Measurements from ENCODE around the gene EPHB4. TPM values are rescaled to one million over a fixed set of nuclear protein-coding genes. Genes with fewer than 3 reads are reported as not detected.
"Not testable (repeated sequence)": the region's sequence is repeated elsewhere in the genome, so short reads cannot be mapped to it uniquely, and the experiment has no call there.

Gene EPHB4
- total RNA-seq, 1 donor from 2014 or later, result 4.1 TPM

DNA sequence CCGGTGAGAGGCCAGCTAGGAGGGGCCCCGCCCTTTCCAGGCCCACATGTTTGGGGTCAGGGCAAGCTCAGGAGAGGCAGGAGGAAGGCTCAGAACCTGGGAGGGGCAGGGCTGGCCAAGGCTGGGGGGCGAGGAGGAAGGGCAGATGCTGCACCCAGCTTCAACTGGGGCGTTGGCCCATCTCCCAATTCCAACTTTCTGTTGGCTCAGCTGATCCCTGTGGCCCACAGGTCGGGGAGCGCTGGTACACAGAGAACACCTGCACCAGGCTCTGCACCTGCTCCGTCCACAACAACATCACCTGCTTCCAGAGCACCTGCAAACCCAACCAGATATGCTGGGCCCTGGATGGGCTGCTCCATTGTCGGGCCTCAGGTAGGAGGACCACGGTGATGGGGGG, 53.8 kb downstream of the EPHB4 start:
- no peak overlapping the region for H3K4me3 Mint-ChIP-seq
- peaks cover 17% of the 10 kb centered on the region for H3K27me3 Mint-ChIP-seq
- DNase-seq, result no peak
- no peak for ATAC-seq (ENCODE audit: low read depth)
- intact Hi-C loops (cut with micrococcal nuclease), result no loop called here
- no peak overlapping the region for H3K27ac Mint-ChIP-seq
- no peaks in the 10 kb centered on the region for H3K4me1 Mint-ChIP-seq
- ChIA-PET POLR2A (no interaction called here), CTCF (no interaction called here)
- H3K9me3 Mint-ChIP-seq, result no peaks in the 10 kb centered on the region
- no peaks in the 10 kb centered on the region for H3K36me3 Mint-ChIP-seq (ENCODE audit: low read depth)
- TF ChIP-seq, protein P1, sequence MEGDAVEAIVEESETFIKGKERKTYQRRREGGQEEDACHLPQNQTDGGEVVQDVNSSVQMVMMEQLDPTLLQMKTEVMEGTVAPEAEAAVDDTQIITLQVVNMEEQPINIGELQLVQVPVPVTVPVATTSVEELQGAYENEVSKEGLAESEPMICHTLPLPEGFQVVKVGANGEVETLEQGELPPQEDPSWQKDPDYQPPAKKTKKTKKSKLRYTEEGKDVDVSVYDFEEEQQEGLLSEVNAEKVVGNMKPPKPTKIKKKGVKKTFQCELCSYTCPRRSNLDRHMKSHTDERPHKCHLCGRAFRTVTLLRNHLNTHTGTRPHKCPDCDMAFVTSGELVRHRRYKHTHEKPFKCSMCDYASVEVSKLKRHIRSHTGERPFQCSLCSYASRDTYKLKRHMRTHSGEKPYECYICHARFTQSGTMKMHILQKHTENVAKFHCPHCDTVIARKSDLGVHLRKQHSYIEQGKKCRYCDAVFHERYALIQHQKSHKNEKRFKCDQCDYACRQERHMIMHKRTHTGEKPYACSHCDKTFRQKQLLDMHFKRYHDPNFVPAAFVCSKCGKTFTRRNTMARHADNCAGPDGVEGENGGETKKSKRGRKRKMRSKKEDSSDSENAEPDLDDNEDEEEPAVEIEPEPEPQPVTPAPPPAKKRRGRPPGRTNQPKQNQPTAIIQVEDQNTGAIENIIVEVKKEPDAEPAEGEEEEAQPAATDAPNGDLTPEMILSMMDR (IDR thresholded peaks at IDR 0.05), result no peak

DNA sequence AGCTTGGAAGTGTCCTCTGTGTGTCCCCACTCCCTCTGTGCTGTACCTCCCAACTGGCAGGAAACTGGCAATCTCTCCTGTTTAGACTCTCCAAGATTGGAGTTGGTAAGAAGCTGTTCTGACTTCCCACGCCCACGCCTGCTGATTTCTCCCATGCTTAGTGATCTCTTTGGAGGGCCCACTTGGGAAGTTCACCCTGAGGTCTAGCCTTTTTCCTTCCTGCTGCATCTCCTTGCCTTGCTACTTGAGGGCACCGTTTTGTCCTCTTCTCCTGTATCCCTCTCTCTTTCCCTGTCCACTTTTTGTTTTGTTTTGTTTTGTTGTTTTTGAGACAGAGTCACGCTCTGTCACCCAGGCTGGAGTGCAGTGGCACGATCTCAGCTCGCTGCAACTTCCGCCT, 58.5 kb downstream of the EPHB4 start:
- DNase-seq (no peak), ATAC-seq (ENCODE audit: low read depth) (no peak)
- Mint-ChIP-seq H3K9me3 (no peaks in the 10 kb centered on the region), H3K27me3 (peaks cover 9% of the 10 kb centered on the region), H3K4me3 (no peak overlapping the region), H3K27ac (no peak overlapping the region), H3K4me1 (no peaks in the 10 kb centered on the region), H3K36me3 (ENCODE audit: low read depth) (no peaks in the 10 kb centered on the region)
- intact Hi-C loops (cut with micrococcal nuclease), result no loop called here
- TF ChIP-seq, protein P1 (IDR thresholded peaks at IDR 0.05), result no peak
- ChIA-PET POLR2A (no interaction called here), CTCF (no interaction called here)

DNA sequence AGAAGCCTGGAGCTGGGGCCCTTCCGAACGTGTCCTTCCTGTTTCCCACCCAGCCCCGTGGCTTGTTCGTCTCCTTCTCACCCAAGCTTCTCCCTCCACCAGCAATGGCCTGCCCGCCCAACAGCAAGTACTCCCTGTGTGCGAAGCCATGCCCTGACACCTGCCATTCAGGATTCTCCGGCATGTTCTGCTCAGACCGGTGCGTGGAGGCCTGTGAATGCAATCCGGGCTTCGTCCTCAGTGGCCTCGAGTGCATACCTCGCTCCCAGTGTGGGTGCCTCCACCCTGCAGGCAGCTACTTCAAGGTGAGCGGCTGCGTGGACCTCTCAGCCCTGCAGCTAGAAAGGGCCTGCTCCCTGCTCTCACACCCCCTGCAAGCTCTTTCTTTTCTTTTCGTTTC, 62.1 kb downstream of the EPHB4 start:
- DNase-seq (no peak), ATAC-seq (ENCODE audit: low read depth) (no peak)
- Mint-ChIP-seq H3K4me1 (no peaks in the 10 kb centered on the region), H3K27ac (no peak overlapping the region), H3K36me3 (ENCODE audit: low read depth) (no peaks in the 10 kb centered on the region), H3K27me3 (peaks cover 9% of the 10 kb centered on the region), H3K4me3 (no peak overlapping the region), H3K9me3 (no peaks in the 10 kb centered on the region)
- ChIA-PET POLR2A (no interaction called here), CTCF (interaction anchor here (0.5 kb wide), 1 partner anchor 470 kb away, joined by 4 read pairs; no protein-coding TSS in a partner anchor)
- intact Hi-C loops (cut with micrococcal nuclease), result no loop called here
- TF ChIP-seq, protein P1 (IDR thresholded peaks at IDR 0.05), result no peak

DNA sequence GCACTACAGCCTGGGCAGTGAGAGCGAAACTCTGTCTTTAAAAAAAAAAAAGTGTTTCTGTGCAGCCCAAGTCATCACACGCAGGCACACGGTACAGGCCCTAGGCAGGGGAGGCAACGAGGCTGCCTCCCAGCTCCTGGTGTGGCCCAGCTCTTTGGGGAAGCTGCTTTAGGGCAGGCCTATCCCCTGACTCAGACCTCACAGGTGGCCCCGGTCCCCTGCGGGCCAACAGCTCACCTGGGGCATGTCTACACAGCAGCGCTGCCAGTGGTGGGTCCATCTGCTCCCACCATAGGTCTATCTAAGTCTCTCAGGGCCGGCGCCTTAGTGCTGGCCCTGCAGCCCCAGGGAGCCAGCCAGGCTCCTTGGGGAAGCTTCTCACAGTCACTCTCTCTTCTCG, 62.5 kb downstream of the EPHB4 start:
- Mint-ChIP-seq H3K9me3 (no peaks in the 10 kb centered on the region), H3K36me3 (ENCODE audit: low read depth) (no peaks in the 10 kb centered on the region), H3K4me3 (no peak overlapping the region), H3K27ac (no peak overlapping the region), H3K27me3 (peaks cover 9% of the 10 kb centered on the region), H3K4me1 (no peaks in the 10 kb centered on the region)
- DNase-seq, result no peak
- intact Hi-C loops (cut with micrococcal nuclease), result no loop called here
- ChIA-PET CTCF (interaction anchor here (0.5 kb wide), 1 partner anchor 470 kb away, joined by 4 read pairs; no protein-coding TSS in a partner anchor), POLR2A (no interaction called here)
- ATAC-seq (ENCODE audit: low read depth), result no peak
- TF ChIP-seq, protein P1 (IDR thresholded peaks at IDR 0.05), result no peak

DNA sequence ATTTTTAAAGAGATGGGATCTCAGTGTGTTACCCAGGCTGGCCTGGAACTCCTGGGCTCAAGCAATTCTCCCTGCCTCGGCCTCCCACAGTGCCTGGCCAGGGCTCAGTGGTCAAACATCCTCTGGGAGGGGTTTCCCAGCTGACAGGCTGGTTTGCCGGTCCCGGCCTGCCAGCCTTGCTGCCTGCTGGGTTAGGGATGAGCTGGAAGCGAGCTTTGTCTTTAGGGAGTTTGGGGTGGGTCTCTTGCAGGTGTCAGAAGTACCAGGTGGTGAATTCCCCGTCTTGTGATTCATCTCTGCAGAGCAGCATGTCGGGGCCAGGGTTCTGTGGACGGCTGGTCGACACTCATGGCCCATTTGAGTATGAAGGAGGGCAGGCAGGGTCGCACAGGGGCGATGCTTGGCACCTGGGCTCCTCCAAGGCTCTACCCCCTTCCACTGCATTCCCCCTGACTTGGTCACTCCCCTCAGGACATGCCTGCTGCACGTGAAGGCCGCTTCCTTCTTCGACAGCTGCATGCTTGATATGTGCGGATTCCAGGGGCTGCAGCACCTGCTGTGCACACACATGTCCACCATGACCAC, 63.7 kb downstream of the EPHB4 start:
- Mint-ChIP-seq H3K9me3 (no peaks in the 10 kb centered on the region), H3K27ac (no peak overlapping the region), H3K27me3 (peaks cover 3% of the 10 kb centered on the region), H3K4me1 (no peaks in the 10 kb centered on the region), H3K4me3 (no peak overlapping the region), H3K36me3 (ENCODE audit: low read depth) (no peaks in the 10 kb centered on the region)
- ChIA-PET CTCF (no interaction called here), POLR2A (no interaction called here)
- intact Hi-C loops (cut with micrococcal nuclease), result no loop called here
- TF ChIP-seq, protein P1 (IDR thresholded peaks at IDR 0.05), result no peak
- no peak for ATAC-seq (ENCODE audit: low read depth)
- DNase-seq, result no peak

DNA sequence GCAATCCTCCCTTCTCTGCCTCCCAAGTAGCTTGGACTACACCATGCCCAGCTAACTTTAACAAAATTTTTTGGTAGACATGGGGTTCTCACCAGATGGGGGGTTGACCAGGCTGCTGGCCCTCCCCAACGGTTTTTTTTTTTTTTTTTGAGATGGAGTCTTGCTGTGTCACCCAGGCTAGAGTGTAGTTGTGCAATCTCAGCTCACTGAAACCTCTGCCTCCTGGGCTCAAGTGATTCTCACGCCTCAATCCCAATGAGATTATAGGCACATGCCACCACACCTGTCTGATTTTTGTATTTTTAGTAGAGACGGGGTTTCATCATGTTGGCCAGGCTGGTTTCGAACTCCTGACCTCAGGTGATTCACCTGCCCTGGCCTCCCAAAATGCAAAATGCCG, 64.5 kb downstream of the EPHB4 start:
- H3K27ac Mint-ChIP-seq; H3K4me3 Mint-ChIP-seq; intact Hi-C loops (cut with micrococcal nuclease); H3K9me3 Mint-ChIP-seq; H3K4me1 Mint-ChIP-seq; ATAC-seq (ENCODE audit: low read depth); CTCF ChIA-PET; POLR2A ChIA-PET; DNase-seq; H3K36me3 Mint-ChIP-seq (ENCODE audit: low read depth); H3K27me3 Mint-ChIP-seq: not testable (repeated sequence)
